ENCODE measurements around the gene UVRAG. TPM values are rescaled to one million over a fixed set of nuclear protein-coding genes. Genes with fewer than 3 reads are reported as not detected.

The UVRAG gene
- total RNA-seq, 1 experiment from 2014 or later, result 6.9 TPM

DNA sequence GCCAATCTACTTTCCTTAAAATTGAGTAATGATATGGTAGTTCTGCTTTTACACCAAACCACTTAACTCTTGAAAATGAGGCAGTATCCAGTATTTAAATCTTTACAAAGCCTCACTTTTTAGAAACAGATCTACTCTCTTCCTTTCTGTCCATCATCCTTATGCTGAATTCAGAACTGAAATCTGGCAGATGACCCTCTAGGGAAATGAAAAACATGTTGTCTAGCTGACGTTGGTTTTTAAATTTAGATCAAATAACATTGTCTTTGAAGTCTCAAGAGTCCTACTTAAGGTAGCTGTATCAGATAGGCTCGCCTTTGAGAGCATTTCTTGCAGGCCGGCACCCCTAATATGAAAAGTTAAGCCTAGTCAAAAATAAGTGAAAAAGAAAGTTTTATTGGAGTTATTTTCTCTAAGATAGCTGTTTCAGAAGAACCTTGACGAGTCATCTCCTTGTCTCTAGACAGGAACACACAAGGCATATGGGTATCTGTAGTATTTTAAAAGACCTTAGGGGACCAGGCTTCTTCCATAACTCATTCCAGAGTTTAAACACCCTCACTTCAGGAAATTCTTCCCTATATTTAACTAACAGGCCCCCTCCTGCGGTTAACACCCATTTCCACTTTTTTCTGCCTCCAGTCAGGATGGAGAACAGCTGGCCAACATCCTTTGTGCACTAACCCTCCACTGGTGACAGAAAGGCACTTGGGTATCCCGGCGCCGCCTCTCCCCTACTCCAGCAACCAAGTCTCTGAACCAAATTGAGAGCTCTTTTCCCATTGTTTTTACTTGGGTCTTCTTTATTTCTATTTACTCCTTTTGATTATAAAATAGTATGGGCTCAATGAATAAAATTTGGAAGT, 310.1 kb downstream of the UVRAG start:
- in situ Hi-C loops (cut with HindIII; ENCODE audit: low pct_unique_long_range_greater_than_20kb, low sequenced_read_pairs), result no loop called here

DNA sequence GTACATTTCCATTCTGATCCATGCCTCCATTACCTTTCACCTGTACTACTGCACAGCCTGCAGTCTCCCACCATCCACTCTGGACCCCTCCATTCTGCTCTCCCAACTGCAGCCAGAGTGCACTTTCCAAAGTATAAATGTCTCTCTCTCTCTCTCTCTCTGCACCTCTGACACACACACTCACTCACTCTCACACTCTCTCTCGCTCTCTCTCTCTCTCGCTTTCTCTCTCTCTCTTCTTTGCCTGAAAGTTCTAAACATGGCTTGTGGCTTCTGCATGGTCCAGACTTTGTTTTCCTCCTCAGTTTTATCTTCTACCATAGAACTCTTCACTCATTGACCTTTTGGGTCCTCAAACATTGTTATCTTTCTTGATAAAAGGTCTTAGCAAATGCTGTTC, 314.7 kb downstream of the UVRAG start:
- DNase-seq (ENCODE audit: low read depth), result no peak
- in situ Hi-C loops (cut with HindIII; ENCODE audit: low pct_unique_long_range_greater_than_20kb, low sequenced_read_pairs), result no loop called here

More for the DNA sequence above, 310.1 kb downstream of the UVRAG start:
- no peak for DNase-seq (ENCODE audit: low read depth)

DNA sequence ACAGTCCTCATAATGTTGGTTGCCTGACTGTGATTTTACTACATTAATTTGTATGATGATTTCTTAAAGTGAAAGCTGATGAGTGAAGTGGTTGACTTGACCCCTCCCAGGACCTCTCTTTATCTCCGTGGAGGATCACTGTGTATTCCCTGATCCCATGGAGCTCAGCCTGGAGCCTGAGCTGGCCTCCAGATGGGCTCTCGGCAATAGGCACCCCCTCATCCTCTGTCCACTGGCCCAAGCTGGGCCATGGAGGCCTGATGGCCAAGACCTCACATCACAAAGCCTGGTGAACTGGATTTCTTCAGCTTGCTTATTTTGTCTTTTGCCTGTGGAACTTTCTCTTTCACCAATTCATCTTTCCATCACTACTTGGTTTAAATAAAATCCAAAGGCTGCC, 316.1 kb downstream of the UVRAG start:
- in situ Hi-C loops (cut with HindIII; ENCODE audit: low pct_unique_long_range_greater_than_20kb, low sequenced_read_pairs), result no loop called here
- no peak for DNase-seq (ENCODE audit: low read depth)

DNA sequence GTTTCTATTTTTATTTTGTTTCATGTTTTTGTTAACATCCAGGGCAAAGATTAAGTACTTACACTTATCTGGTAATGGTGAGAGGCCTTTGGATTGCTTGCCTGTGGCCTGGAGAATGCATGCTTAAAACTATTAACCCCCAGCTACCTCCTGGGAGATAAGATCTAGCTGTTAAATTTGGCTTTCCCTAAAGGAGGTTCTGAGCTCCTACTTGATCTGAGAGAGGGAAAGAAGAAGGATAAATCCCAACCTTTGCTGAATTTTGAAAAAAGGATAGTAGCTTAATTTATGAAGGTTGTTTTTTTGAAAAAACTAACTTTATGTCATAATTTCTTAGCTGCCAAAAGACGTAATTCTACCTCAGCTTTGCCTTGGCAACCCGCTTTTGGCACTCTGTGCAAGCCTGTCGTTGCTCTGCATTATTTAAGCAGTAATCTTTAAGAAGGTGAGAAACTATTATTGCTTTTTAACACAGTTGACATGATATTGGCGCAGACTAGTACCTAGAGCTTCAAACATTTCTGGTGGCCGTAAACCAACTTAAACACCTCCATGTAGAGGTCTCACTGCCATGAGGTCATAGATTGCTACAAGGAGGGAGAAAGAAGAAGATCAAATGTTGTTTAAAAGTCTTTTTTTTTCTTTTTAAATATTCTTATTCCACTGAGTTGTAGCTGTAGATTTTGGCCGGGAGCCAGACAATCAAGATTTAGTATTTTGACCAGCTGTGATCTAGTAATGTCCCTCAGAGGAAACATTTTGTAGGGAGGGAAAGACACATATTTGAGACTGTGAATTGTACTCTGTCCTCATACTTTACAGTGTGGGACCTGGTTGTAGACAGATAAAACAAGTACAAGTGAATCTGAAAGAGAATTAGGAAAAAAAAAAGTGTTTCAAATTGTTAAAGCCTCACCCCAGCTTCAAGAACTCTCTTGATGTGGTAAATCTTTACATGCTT, 316.9 kb downstream of the UVRAG start:
- DNase-seq (ENCODE audit: low read depth), result no peak
- in situ Hi-C loops (cut with HindIII; ENCODE audit: low pct_unique_long_range_greater_than_20kb, low sequenced_read_pairs), result no loop called here

DNA sequence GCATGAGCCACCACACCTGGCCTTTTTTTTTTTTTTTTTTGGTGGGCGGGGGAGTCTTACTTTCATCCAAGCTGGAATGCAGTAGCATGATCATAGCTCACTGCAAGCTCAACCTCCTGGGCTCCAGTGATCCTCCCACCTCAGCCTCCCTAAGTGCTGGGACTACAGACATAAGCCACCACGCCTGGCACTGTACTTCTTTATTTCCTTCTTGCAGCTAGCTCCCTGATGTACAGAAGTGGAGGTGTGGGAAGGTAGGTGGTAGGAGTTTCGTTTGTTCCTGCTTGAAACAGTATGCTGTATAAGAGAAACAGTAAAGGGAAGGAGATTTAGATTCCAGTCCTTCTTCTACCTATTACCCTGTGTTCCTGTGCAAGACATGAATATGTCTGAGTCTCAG, 319.2 kb downstream of the UVRAG start:
- in situ Hi-C loops (cut with HindIII; ENCODE audit: low pct_unique_long_range_greater_than_20kb, low sequenced_read_pairs), result no loop called here
- DNase-seq (ENCODE audit: low read depth), result no peak

DNA sequence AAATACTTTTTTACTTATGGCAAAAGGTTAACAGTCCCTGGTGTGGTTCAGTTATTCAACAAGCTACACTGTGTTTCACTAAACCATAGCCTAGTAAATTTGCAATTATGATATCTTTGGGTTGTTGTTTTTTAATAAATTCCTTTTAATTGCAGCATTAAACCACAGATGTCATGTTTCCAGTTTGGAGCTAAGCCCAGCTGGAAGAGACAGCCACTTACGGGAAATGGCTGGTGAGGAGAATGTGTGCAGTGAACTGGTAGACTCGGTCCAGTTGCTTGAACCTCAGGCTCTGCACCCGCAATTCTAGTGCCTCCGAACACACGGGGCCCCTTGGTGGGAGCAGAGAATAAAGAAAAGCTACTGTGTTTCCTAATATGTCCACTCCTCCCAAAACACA, 320.5 kb downstream of the UVRAG start:
- DNase-seq (ENCODE audit: low read depth), result no peak
- in situ Hi-C loops (cut with HindIII; ENCODE audit: low pct_unique_long_range_greater_than_20kb, low sequenced_read_pairs), result no loop called here

DNA sequence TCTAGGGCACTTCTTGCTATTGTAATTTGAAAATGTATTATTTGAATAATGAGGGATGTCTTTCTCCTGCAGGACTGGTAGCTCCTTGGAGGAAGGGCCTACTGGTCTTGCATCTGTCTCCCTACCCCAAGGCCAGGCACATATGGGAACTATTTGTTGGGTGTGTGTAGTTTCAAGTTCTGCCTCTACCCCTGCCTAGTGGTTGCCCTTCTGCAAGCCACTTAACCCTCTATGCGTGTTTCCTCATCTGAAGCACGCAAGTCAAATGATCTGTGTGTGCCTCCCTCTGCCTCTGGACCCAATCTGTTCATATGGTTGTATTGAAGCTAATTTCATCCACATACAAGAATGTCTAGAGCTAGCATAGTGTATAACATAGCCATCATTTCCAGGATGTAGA, 324.3 kb downstream of the UVRAG start:
- in situ Hi-C loops (cut with HindIII; ENCODE audit: low pct_unique_long_range_greater_than_20kb, low sequenced_read_pairs), result no loop called here
- no peak for DNase-seq (ENCODE audit: low read depth)

DNA sequence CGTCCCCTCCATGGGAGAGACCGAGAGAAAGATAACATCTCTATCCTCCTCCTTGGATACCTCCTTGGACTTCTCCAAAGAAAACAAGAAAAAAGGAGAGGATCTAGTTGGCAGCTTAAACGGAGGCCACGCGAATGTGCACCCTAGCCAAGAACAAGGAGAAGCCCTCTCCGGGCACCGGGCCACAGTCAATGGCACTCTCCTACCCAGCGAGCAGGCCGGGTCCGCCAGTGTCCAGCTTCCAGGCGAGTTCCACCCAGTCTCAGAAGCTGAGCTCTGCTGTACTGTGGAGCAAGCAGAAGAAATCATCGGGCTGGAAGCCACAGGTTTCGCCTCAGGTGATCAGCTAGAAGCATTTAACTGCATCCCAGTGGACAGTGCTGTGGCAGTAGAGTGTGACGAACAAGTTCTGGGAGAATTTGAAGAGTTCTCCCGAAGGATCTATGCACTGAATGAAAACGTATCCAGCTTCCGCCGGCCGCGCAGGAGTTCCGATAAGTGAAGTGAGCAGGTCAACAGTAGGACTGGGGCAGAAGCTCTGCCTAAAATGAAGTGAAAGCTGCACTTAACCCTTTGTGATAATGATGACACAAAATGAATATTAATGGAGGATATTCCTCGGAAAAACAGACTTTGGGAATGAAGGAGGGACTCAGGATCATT, 326.0 kb downstream of the UVRAG start:
- no peak for DNase-seq (ENCODE audit: low read depth)
- in situ Hi-C loops (cut with HindIII; ENCODE audit: low pct_unique_long_range_greater_than_20kb, low sequenced_read_pairs), result no loop called here

DNA sequence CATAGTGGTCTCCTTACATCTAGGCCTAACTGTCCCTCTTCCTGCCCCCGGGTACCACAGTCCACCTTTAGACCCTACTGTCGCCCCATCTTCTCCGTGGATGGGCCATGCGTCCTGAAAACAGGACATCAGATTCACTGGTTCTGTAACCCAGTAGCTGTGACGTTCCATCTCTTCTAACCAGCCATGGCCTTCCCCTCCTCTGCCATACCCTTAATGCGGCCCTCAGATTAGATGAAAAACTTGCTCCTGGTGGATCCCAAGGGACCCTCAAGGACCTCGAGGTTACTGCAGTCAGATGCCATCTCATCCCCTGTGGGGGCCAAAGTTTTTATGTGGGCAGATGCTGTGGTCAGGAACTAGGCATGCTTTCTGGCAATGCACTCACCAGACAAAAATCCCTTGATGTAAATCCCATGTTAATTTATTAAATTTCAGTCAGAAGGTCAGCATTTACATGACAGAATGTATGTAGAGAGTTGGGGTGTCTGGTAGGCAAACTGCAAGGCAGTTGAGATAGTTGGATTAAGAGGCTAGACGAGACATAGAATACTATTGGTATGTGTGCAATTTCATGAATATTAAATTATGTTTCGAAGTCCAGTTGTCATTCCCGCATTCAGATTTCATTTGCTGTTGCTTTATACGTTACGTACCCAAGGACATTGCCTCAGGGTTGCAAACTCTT, 327.0 kb downstream of the UVRAG start:
- DNase-seq (ENCODE audit: low read depth), result no peak
- in situ Hi-C loops (cut with HindIII; ENCODE audit: low pct_unique_long_range_greater_than_20kb, low sequenced_read_pairs), result no loop called here

DNA sequence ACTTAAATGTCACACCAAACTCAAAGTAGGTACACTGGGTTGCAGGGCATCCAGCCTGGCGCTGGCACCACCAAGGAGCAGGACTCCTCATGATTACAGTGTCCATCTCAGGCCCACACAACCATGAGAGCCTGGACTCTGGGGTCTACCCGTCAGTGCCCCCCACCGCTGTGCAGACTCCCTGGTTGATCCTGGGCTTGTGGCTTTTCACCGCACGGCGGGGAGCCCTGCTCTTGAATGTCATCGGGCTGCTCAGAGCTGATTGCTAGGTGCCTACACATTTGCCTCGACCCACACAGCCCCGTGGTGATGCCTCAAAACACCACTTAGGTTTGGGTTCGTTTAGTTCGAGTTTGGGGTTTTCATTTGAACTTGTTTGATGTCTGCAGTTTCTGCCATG, 328.3 kb downstream of the UVRAG start:
- in situ Hi-C loops (cut with HindIII; ENCODE audit: low pct_unique_long_range_greater_than_20kb, low sequenced_read_pairs), result no loop called here
- DNase-seq (ENCODE audit: low read depth), result no peak

DNA sequence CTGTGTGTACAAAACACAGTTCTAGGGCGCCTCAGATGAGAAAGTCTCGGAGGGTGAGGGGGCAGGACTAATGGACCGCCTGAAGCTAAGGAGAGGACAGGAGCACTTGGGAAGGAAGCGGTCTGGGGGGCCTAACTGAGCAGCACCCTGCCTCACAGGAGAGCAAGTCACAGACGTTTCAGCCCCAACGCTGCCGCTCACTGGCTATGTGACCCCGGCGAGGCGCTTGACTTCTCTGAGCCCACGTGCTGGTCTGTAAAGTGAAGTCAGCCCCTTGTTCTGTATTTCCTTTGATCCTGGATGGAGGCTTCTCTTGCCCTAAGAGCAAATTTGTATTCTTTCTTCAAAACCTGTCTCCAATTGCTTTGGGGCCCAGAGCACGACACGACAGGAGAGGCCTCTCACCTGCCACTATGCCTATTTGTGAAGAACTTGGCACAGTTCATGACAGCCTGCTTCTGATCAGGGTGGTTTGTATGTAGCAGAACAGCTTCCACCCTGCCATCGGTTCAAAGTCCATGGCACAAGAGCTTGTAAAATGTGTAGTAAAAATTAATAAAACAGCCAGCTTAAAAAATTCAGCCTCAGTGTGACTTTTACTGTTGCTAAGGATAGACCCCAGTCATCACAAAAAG, 332.2 kb downstream of the UVRAG start:
- DNase-seq (ENCODE audit: low read depth), result no peak
- in situ Hi-C loops (cut with HindIII; ENCODE audit: low pct_unique_long_range_greater_than_20kb, low sequenced_read_pairs), result no loop called here

DNA sequence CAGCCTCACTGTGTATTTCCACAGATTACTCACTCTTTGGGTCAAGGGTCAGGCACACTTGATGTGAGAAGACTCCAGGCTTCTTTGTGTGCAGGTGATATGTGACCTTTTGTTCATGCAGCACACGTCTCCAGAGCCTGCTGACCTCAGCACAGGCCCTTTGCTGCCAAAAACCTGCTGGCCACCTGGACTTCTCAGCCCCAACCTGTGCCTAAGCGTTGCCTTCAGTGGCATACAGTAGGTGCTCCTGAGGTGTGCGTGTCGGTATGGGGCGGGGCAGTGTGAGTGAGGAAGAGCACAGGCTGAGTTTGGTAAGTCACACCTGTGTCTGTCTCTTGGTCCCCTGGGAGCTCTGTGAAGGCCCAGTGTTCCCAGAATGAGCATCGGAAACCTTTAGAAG, 333.2 kb downstream of the UVRAG start:
- in situ Hi-C loops (cut with HindIII; ENCODE audit: low pct_unique_long_range_greater_than_20kb, low sequenced_read_pairs), result no loop called here
- DNase-seq (ENCODE audit: low read depth), result no peak

DNA sequence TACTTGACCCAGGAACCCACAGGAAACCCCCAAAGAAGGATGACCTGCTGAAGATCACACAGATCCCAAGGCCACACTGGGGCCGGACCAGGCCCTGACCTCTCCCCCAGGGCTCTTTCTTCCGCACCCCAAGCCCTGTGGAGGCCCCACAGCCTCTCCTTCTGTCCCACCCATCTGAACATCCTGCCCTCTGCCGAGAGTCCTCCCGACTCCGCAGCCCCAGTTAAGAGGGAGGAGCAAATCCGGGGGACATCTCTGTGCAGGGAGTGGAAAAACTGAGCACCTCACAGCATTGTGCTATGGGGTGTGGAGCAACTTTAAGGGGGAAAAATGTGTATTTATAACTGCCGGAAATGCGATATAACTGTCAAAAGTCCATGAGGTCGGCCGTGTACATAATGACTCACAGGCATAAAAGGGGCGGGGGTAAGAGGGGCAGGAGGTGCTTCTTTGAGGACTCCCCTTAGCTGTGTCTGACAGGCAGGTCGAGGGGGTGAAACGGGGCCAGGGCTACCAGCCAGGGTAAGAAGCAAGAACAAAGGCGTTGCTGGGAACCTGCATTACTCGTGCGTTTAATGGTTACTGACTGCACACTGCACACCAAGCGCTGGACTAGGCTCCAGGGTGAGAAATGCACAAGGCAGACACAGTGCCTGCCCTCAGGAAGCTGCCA, 334.1 kb downstream of the UVRAG start:
- in situ Hi-C loops (cut with HindIII; ENCODE audit: low pct_unique_long_range_greater_than_20kb, low sequenced_read_pairs), result no loop called here
- DNase-seq (ENCODE audit: low read depth), result no peak

DNA sequence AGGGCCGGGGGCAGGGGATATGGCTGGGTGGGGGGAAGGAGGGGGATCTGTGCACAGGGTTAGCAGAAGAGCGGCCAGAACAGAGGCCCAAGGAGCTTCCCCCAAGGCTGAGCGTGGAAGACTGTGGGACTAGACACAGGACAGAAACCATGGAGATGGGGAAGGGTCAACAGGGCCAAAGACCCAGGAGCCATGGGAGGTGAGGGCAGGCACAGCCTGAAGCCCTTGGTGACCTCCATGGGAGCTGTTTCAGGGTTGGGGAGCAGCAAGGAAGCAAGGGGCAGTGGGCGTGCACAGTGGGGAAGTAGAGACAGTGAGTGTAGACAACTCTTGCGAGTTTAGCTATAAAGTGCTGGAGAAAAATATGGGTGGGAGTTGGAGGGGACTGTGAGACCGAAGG, 334.7 kb downstream of the UVRAG start:
- DNase-seq (ENCODE audit: low read depth), result no peak
- in situ Hi-C loops (cut with HindIII; ENCODE audit: low pct_unique_long_range_greater_than_20kb, low sequenced_read_pairs), result no loop called here

DNA sequence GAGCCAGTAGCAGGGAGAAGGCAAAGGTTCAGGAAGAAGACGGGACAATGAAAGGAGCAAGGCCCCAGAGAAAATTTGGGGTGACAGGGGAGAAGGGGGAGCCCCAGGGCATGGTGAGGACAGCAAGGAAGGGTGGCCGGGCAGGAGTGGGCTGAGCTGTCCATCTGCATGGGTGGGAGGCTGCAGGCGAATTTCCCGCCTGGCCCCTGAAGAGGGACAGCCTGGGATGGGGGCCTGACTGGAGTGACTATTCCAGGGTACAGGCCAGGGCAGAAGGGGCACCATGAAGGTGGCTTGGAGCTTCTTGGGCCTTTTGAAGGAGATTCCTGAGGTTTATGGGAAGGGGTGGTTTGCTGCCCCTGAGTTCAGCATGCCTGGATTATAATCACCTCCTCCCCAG, 335.1 kb downstream of the UVRAG start:
- no peak for DNase-seq (ENCODE audit: low read depth)
- in situ Hi-C loops (cut with HindIII; ENCODE audit: low pct_unique_long_range_greater_than_20kb, low sequenced_read_pairs), result no loop called here

DNA sequence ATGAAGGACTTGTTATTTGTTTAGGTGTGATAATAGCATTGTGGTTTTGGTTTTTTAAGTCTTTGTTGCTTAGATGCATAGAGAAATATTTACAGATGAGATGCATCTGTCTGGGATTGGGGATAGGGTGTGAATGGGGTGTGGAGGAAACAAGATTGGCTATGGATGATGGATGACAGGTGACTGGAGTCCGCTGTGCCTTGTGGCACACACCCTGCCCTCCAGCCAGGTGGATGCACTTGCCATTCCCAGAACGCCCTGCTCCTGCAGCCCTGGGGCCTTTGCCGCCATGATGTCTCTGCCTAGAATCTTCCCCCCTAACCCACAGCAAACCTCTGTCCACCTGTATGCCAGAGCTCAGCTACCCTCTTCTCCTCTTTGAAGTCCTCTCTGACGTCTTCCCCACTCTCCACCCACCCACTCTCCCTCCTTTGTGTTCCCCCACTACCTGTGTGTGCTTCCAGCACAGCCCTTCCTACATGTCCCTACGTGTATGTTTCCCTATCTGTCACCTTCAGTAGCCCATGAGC, 336.6 kb downstream of the UVRAG start:
- no peak for DNase-seq (ENCODE audit: low read depth)
- in situ Hi-C loops (cut with HindIII; ENCODE audit: low pct_unique_long_range_greater_than_20kb, low sequenced_read_pairs), result no loop called here

DNA sequence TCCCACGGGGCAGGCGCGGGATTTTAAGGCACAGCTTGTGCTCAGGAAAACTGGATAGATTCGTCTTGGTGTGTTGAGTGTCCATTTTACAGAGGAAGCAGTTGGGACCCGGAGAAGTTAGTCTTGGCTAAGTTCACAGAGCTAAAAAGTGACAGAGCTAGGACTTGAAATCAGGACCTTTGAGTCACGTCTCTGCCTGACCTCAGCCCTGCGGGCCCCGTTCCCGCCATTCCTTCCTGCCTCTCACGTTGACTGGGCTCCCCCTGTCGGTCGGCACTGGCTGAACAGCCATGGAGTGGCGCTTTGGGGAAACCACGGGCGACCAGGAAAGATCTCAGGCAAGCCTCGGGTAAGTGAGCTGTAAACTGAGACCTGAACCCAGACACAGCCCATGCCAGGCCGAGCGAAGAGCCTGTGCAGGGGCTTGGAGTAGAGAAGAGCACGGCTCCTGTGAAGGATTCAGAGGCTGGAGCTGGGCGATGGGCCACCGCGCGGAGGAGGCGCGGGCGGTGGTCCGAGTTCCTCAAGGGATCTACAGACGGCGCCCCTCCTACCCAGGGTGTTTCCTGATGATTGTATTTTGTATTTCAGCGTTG, 337.2 kb downstream of the UVRAG start:
- peak; percentile 49 for DNase-seq (ENCODE audit: low read depth)
- in situ Hi-C loops (cut with HindIII; ENCODE audit: low pct_unique_long_range_greater_than_20kb, low sequenced_read_pairs), result no loop called here
